WI38 (cell line): ENCODE measurements around the gene ADAMTSL5.

ENCODE experiments used
- H3K4me3 ChIP-seq: 2 replicates; pipeline ENCODE4 v1.5.1; 2011; ENCODE audit warnings: low read depth, mild to moderate bottlenecking, control low read depth, low read length
- CTCF ChIP-seq: IDR thresholded peaks from 2 replicates; pipeline ENCODE4 v1.5.1; 2012; ENCODE audit warnings: low read depth, mild to moderate bottlenecking, control low read depth, low read length

The ADAMTSL5 gene

GRCh38 chr19:1471010-1471514 is 41.8 kb downstream of the ADAMTSL5 start:
- TF ChIP-seq CTCF = no peak
- peak overlapping the region; percentile 30 for H3K4me3 ChIP-seq

DNA sequence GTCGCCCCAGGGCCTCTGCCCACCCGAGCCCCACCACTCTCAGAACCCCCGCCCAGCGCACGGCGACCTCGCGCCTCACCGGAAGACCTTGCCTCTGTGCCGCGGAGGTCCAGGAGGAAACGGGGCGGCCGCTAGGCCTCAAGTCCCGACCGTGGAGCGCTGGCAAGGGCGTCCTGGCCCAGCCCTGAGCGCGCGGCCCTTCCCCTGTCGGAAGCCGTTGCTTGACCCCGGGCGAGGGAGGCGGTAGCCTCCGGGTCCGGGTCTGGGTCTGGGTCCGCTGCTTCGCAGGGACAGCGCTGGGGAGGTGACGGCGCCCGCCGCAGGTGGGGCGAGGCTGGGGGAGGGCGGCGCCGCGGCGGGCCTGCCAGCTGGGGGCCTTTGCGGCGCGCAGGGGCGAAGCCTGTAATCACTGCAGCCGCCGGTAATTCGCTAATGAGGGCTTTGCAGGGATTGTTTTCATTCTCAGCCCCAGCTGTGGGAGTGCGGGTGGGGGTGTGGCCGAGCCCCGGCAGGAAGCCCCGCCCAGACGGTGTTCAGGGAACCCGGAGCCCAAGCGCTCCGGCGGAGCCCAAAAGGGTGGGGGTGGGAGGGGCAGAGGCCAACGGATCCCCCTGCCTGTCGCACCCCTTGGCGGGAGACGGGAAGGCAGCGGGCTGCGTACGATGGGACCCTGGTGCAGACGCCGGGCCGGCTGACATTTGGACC is 42.4 kb downstream of the ADAMTSL5 start:
- peak overlapping the region; percentile 30 for H3K4me3 ChIP-seq
- TF ChIP-seq CTCF = no peak

DNA sequence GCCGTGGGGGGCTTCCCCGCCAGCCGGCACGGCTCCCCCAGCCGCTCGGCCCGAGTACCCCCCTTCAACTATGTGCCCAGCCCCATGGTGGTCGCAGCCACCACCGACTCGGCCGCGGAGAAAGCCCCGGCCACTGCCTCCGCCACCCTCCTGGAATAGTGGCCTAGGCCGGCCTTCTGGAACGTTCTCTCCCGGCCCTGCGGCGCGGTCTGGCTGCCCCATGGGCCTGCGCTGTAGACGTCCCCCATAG is 42.8 kb downstream of the ADAMTSL5 start:
- no peak for TF ChIP-seq CTCF
- no peak overlapping the region for H3K4me3 ChIP-seq

- TF ChIP-seq CTCF = no peak
- H3K4me3 ChIP-seq = no peak overlapping the region
These were observed 43.4 kb downstream of the ADAMTSL5 start for GRCh38 chr19:1469255-1470054.

DNA sequence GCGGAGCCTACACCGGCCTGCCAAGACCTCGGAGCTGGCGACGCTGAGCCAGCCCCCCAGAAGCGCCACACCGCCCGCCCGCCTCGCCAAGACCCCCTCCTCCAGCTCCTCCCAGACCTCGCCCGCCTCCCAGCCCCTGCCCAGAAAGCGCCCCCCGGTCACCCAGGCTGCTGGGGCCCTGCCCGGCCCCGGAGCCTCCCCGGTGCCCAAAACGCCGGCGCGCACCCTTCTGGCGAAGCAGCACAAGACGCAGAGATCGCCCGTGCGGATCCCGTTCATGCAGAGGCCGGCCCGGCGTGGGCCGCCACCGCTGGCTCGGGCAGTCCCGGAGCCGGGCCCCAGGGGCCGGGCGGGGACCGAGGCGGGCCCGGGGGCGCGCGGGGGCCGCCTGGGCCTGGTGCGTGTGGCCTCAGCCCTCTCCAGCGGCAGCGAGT is 44.0 kb downstream of the ADAMTSL5 start:
- 0 out of 2 replicates have a peak overlapping the region, but pooled peaks have one; percentile 16 for H3K4me3 ChIP-seq
- TF ChIP-seq CTCF = no peak

DNA sequence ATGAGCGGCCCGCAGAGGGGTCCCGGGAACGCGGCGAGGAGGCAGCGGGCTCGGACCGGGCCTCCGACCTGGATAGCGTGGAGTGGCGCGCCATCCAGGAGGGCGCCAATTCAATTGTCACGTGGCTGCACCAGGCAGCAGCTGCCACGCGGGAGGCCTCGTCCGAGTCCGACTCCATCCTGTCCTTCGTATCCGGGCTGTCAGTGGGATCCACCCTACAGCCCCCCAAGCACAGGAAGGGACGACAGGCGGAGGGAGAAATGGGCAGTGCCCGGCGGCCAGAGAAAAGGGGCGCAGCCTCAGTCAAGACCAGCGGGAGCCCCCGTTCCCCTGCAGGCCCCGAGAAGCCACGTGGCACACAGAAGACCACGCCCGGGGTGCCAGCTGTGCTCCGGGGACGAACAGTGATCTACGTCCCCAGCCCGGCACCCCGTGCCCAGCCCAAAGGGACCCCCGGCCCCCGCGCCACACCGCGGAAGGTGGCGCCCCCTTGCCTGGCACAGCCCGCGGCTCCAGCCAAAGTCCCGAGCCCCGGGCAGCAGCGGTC is 44.5 kb downstream of the ADAMTSL5 start:
- H3K4me3 ChIP-seq = 0 out of 2 replicates have a peak overlapping the region, but pooled peaks have one; percentile 16
- TF ChIP-seq CTCF = no peak
